ENCODE data around the gene CELA3B.
"Not testable (repeated sequence)": the region's sequence is repeated elsewhere in the genome, so short reads cannot be mapped to it uniquely, and the experiment has no call there.

DNA sequence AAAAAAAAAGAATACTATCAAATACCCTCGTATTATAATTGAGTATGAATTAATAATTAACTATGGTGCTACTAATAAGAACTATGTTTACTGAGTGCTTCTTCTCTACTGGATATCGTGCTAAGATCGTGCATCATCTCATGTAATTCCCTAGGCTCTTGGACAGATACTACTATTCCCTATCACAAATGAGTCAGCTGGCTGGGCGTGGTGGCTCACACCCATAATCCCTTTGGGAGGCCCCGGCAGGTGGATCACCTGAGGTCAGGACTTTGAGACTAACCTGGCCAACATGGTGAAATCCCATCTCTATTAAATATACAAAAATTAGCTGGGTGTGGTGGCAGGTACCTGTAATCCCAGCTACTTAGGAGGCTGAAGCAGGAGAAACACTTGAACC, 9.1 kb downstream of the CELA3B start:
- TF ChIP-seq EZH2 (IDR thresholded peaks at IDR 0.05; ENCODE audit: borderline replicate concordance), result not testable (repeated sequence)
- TF ChIP-seq, protein P1, sequence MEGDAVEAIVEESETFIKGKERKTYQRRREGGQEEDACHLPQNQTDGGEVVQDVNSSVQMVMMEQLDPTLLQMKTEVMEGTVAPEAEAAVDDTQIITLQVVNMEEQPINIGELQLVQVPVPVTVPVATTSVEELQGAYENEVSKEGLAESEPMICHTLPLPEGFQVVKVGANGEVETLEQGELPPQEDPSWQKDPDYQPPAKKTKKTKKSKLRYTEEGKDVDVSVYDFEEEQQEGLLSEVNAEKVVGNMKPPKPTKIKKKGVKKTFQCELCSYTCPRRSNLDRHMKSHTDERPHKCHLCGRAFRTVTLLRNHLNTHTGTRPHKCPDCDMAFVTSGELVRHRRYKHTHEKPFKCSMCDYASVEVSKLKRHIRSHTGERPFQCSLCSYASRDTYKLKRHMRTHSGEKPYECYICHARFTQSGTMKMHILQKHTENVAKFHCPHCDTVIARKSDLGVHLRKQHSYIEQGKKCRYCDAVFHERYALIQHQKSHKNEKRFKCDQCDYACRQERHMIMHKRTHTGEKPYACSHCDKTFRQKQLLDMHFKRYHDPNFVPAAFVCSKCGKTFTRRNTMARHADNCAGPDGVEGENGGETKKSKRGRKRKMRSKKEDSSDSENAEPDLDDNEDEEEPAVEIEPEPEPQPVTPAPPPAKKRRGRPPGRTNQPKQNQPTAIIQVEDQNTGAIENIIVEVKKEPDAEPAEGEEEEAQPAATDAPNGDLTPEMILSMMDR (IDR thresholded peaks at IDR 0.05; ENCODE audit: poor library complexity), result not testable (repeated sequence)

Measured in hepatocyte (in vitro differentiated cells).